AG04450 (cell line): ENCODE data around the gene CNOT2. TPM values are rescaled to one million over a fixed set of nuclear protein-coding genes. Genes with fewer than 3 reads are reported as not detected.

Source experiments
- CTCF ChIA-PET: fragments of 300-600, 350-600 bp; formaldehyde crosslinking; extraction: SDS; loops from one replicate; lab custom pipeline; 2022; ENCODE audit warnings: antibody characterized with exemption, inconsistent platforms; lab: Charles Lee
- POLR2A ChIA-PET: fragments of 350-600 bp; formaldehyde crosslinking; extraction: SDS; loops from one replicate; lab custom pipeline; 2021; ENCODE audit warnings: antibody characterized with exemption, inconsistent platforms; lab: Yijun Ruan, JAX
- DNase-seq: peaks from one replicate; pipeline ENCODE4 v3.0.0-alpha.2; 2011; ENCODE audit warnings: low read depth, low spot score
- H3K27ac ChIP-seq: one replicate; pipeline ENCODE4 v1.5.1; 2012; ENCODE audit warnings: low read depth, low read length, control low read depth
- H3K27me3 ChIP-seq: one replicate; pipeline ENCODE4 v1.6.0; 2012; ENCODE audit warnings: low read length; ENCODE audit not compliant: control insufficient read depth, insufficient read depth
- H3K4me3 ChIP-seq: 2 replicates; pipeline ENCODE4 v1.5.1; 2011; ENCODE audit warnings: mild to moderate bottlenecking, low read depth, low read length, control low read depth
- H3K9me3 ChIP-seq: 2 replicates; pipeline ENCODE4 v1.5.1; 2012; ENCODE audit warnings: low read length; ENCODE audit not compliant: control insufficient read depth, insufficient read depth
- CTCF ChIP-seq: IDR thresholded peaks from 2 replicates; pipeline ENCODE4 v1.5.1; 2011; ENCODE audit warnings: low read depth, low read length, control low read depth, inconsistent platforms
- polyA plus RNA-seq: library from polyadenylated mRNA; depleted of rRNA; stranded (reverse); fragments of >200 nt; gene quantifications from 2 replicates; pipeline ENCODE4 v1.2.3, GENCODE V29; 2011

Gene CNOT2
- polyA plus RNA-seq, 1 experiment, result 74.3 TPM

GRCh38 chr12:70214972-70215617 lies 28.1 kb upstream of the CNOT2 start:
- Histone ChIP-seq H3K9me3 (peaks cover 10% of the 10 kb centered on the region), H3K4me3 (no peak overlapping the region), H3K27ac (no peak overlapping the region), H3K27me3 (no peaks in the 10 kb centered on the region)
- ChIA-PET POLR2A (no interaction called here), CTCF (no interaction called here)
- DNase-seq, result no peak
- TF ChIP-seq CTCF, result no peak

- no peaks in the 10 kb centered on the region for H3K27me3 ChIP-seq
- no peak for TF ChIP-seq CTCF
- H3K27ac ChIP-seq, result no peak overlapping the region
- peaks cover 10% of the 10 kb centered on the region for H3K9me3 ChIP-seq
- POLR2A ChIA-PET, result no interaction called here
- H3K4me3 ChIP-seq, result no peak overlapping the region
- CTCF ChIA-PET, result no interaction called here
- DNase-seq, result no peak
Observed at GRCh38 chr12:70217416-70217815, 25.8 kb upstream of the CNOT2 start.

- no peak overlapping the region for H3K4me3 ChIP-seq
- no peak for TF ChIP-seq CTCF
- CTCF ChIA-PET, result no interaction called here
- H3K27ac ChIP-seq, result no peak overlapping the region
- no peaks in the 10 kb centered on the region for H3K9me3 ChIP-seq
- H3K27me3 ChIP-seq, result no peaks in the 10 kb centered on the region
- POLR2A ChIA-PET, result no interaction called here
- DNase-seq, result no peak
Observed at GRCh38 chr12:70221626-70222025, 21.6 kb upstream of the CNOT2 start.

GRCh38 chr12:70227911-70228310 lies 15.3 kb upstream of the CNOT2 start:
- H3K27ac ChIP-seq, result no peak overlapping the region
- DNase-seq, result no peak
- ChIA-PET POLR2A (no interaction called here), CTCF (no interaction called here)
- no peaks in the 10 kb centered on the region; the same call in 1 of the 2 replicates for H3K9me3 ChIP-seq
- H3K27me3 ChIP-seq, result no peaks in the 10 kb centered on the region
- H3K4me3 ChIP-seq, result no peak overlapping the region
- no peak for TF ChIP-seq CTCF

GRCh38 chr12:70230934-70231606 lies 12.2 kb upstream of the CNOT2 start:
- no peak overlapping the region for H3K4me3 ChIP-seq
- no peaks in the 10 kb centered on the region; the same call in 1 of the 2 replicates for H3K9me3 ChIP-seq
- H3K27me3 ChIP-seq, result no peaks in the 10 kb centered on the region
- no peak for TF ChIP-seq CTCF
- ChIA-PET POLR2A (no interaction called here), CTCF (interaction anchor here (1.0 kb wide), 1 partner anchor 330 kb away, joined by 4 read pairs; no protein-coding TSS in a partner anchor)
- no peak overlapping the region for H3K27ac ChIP-seq
- no peak for DNase-seq
